Caco-2 (cell line): ENCODE results near the gene TENM4. TPM values are rescaled to one million over a fixed set of nuclear protein-coding genes. Genes with fewer than 3 reads are reported as not detected.

ENCODE experiments used
- BruUV-seq: library from RNA; stranded (reverse); fragments of 400-500 nt; replicated peaks from 2 replicates; lab custom pipeline; 2021; lab: Mats Ljungman, UMichigan
- CTCF ChIA-PET: fragments of 300-600 bp; sonication (Branson Sonifier 250); formaldehyde crosslinking; loops from one replicate; lab custom pipeline; 2022; ENCODE audit warnings: antibody characterized with exemption; lab: Charles Lee
- POLR2A ChIA-PET: fragments of 300-600 bp; sonication (Branson Sonifier 250); formaldehyde crosslinking; loops from one replicate; lab custom pipeline; 2022; ENCODE audit warnings: antibody characterized with exemption; lab: Charles Lee
- DNase-seq, 2 experiments: peaks; one replicate each; pipeline versions ENCODE4 v3.0.0 to v3.0.0-alpha.2; 2020 to 2022
- H3K27me3 ChIP-seq: replicated peaks from 2 replicates; pipeline ENCODE4 v1.6.0; 2011; ENCODE audit warnings: low read length; ENCODE audit not compliant: control insufficient read depth, insufficient read depth
- H3K36me3 ChIP-seq: 2 replicates; pipeline ENCODE4 v1.5.1; 2011; ENCODE audit warnings: low read length; ENCODE audit not compliant: control insufficient read depth, insufficient read depth
- H3K4me1 ChIP-seq: fragments of 250-450 bp; sonication (Bioruptor Pico); 2 replicates; pipeline ENCODE4 v1.5.1; 2020; ENCODE audit warnings: mild to moderate bottlenecking
- H3K4me3 ChIP-seq: 2 replicates; pipeline ENCODE4 v1.5.1; 2011; ENCODE audit warnings: low read depth, mild to moderate bottlenecking, control low read depth, low read length
- H3K9me3 ChIP-seq: fragments of 250-450 bp; sonication (Bioruptor Pico); 2 replicates; pipeline ENCODE4 v1.5.1; 2020; ENCODE audit warnings: mild to moderate bottlenecking, moderate library complexity
- H3K27ac Mint-ChIP-seq: one replicate; pipeline ENCODE4 v1.8.0; 2022; ENCODE audit warnings: mixed read lengths; ENCODE audit not compliant: unreplicated experiment
- H3K27me3 Mint-ChIP-seq: one replicate; pipeline ENCODE4 v1.8.0; 2022; ENCODE audit warnings: mixed read lengths; ENCODE audit not compliant: insufficient read depth, unreplicated experiment
- H3K36me3 Mint-ChIP-seq: one replicate; pipeline ENCODE4 v1.8.0; 2022; ENCODE audit warnings: mild to moderate bottlenecking, mixed read lengths; ENCODE audit not compliant: insufficient read depth, unreplicated experiment
- H3K4me1 Mint-ChIP-seq: one replicate; pipeline ENCODE4 v1.8.0; 2022; ENCODE audit warnings: low read depth, mixed read lengths; ENCODE audit not compliant: unreplicated experiment
- H3K4me3 Mint-ChIP-seq: one replicate; pipeline ENCODE4 v1.8.0; 2022; ENCODE audit warnings: mild to moderate bottlenecking, moderate library complexity, mixed read lengths; ENCODE audit not compliant: unreplicated experiment
- H3K9me3 Mint-ChIP-seq: one replicate; pipeline ENCODE4 v1.8.0; 2022; ENCODE audit warnings: mixed read lengths; ENCODE audit not compliant: unreplicated experiment
- CTCF ChIP-seq, 2 experiments: fragments of 200-600 bp in 1 of 2; IDR thresholded peaks; 1 replicate in 1 of 2; 2 replicates in 1 of 2; pipeline versions ENCODE4 v1.5.1 to v1.8.0; 2011 to 2022; ENCODE audit warnings: antibody characterized with exemption in 1 of 2, control low read depth in 1 of 2, inconsistent platforms in 1 of 2, low read depth in 1 of 2, low read length in 1 of 2, mild to moderate bottlenecking in 1 of 2, moderate library complexity in 1 of 2; ENCODE audit not compliant: insufficient read depth in 1 of 2, severe bottlenecking in 1 of 2, unreplicated experiment in 1 of 2
- intact Hi-C: fragments of 100-400 bp; cut with micrococcal nuclease; formaldehyde crosslinking; loops from one replicate; pipeline ENCODE4 v1.10.0; 2022; ENCODE audit not compliant: unreplicated experiment
- total RNA-seq: library from RNA; stranded (reverse); gene quantifications from 2 replicates; pipeline ENCODE4 v1.2.3, GENCODE V29; 2022

The TENM4 gene
- total RNA-seq, 1 experiment from 2014 or later: 1.1 TPM

DNA sequence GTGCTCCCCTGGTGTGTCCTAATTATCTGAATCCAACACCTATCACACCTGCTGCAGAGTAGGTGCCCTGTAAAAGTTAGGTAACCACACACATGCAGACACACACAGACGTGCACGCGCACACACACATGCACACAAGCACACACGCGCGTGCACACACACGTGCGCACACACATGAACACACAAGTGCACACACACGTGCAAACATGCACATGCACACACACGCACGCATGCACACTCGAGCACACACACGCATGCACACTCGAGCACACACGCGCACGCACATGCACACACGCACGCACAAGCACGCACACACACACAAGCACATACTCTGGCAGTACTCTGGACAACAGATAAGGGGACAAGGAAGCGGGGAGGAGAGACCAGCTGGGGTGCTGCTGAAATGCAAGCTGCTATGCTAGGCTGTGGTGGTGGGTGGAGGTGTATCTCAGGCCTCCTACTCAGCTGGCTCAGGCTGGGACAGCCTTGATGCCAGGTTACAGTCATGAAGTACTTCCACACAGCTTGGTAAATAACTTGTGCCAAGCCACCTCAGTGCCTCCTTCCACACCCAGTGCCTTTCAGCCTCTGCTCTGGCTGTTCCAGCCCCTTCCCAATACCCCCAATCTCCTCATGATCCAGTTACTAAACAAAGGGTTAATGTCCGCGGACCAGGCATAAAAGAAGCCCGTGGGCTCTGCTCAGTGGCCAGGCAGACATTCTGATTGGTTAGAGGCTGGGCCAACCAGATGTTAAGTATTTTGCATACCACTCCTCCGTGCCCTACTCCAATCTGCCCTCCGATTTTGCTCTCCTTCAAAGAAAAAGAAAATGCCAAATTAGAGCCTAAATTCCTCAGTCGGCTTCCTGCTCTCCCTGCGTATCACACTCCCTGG, 374.1 kb downstream of the TENM4 start:
- no peaks in the 10 kb centered on the region for H3K9me3 Mint-ChIP-seq
- H3K4me3 Mint-ChIP-seq: peak overlapping the region; percentile 7
- no TSS peak for BruUV-seq
- no peak for DNase-seq
- ChIA-PET CTCF (interaction anchor here (2.5 kb wide), 1 partner anchor 33 kb away, joined by 11 read pairs; no protein-coding TSS in a partner anchor), POLR2A (no interaction called here)
- Histone ChIP-seq H3K4me3 (no peak overlapping the region), H3K9me3 (no peaks in the 10 kb centered on the region), H3K36me3 (no peaks in the 10 kb centered on the region), H3K4me1 (no peaks in the 10 kb centered on the region), H3K27me3 (no peaks in the 10 kb centered on the region)
- no peak for TF ChIP-seq CTCF (IDR thresholded peaks at IDR 0.05; ENCODE audit: insufficient read depth in 1 of 2, low read depth in 1 of 2, low read length in 1 of 2, severe bottlenecking in 1 of 2, unreplicated experiment in 1 of 2)
- intact Hi-C loops: no loop called here
- no peaks in the 10 kb centered on the region for H3K27me3 Mint-ChIP-seq
- H3K27ac Mint-ChIP-seq: no peak overlapping the region
- H3K36me3 Mint-ChIP-seq: no peaks in the 10 kb centered on the region
- no peaks in the 10 kb centered on the region for H3K4me1 Mint-ChIP-seq

DNA sequence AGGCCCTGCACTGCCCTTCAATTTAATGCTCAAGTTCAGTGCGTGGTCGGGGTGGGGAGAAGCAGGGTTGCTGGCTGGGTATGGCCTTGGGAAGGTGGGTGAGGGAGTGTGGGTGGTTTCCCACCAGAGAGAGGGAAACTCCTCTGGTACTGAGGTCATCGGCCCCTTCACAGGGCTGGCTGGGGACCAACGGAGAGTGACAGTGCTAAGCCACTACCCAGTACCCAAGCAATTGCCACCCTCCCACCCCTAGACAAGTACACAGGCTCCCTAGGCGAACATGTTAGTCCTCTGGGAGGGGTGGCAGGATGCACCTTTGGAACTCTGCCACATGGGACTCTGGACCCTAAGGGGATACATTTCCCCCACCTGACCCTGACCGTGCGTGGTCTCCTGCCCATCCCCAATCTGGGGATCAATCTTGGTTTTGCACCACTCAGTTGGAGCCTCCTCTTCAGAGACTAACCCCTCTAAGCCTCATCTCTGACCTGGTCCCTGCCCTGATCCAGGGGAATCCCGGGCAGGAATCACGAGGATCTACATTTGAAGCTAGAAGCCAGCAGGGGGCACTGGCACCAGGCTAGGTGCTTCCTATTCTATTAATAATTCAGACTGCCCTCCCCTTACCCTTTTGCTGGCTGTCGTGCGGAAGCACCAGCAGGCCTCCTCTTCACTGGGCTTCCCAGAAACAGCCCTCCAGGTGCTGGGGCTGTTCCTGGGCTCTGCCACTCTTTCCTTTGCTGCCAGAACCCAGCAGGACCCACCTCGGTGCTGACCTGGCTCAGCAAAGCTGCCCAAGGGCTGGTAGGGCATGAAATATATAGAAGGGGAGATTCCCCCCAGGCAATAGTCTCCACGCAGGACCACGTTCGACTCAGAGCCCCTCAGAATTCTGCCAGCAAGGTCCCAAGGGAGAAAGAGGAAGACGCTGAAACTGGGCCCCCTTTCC, 377.7 kb downstream of the TENM4 start:
- Mint-ChIP-seq H3K36me3 (no peaks in the 10 kb centered on the region), H3K27me3 (no peaks in the 10 kb centered on the region), H3K4me1 (no peaks in the 10 kb centered on the region), H3K4me3 (no peak overlapping the region), H3K9me3 (no peaks in the 10 kb centered on the region), H3K27ac (no peak overlapping the region)
- TF ChIP-seq CTCF (IDR thresholded peaks at IDR 0.05; ENCODE audit: insufficient read depth in 1 of 2, low read depth in 1 of 2, low read length in 1 of 2, severe bottlenecking in 1 of 2, unreplicated experiment in 1 of 2): peak; percentile 72 to 81
- ChIA-PET CTCF (interaction anchor here (0.5 to 1.4 kb wide), 8 partner anchors 25 to 671 kb away, joined by 3 to 23 read pairs (median 4); no protein-coding TSS in a partner anchor), POLR2A (no interaction called here)
- DNase-seq: peak; percentile 60 to 63
- Histone ChIP-seq H3K9me3 (no peaks in the 10 kb centered on the region), H3K4me1 (no peaks in the 10 kb centered on the region), H3K4me3 (no peak overlapping the region), H3K27me3 (no peaks in the 10 kb centered on the region), H3K36me3 (no peaks in the 10 kb centered on the region)
- no TSS peak for BruUV-seq
- intact Hi-C loops: loop anchor here (1.0 to 5.0 kb wide), 4 partner anchors 24 to 199 kb away; no protein-coding TSS in a partner anchor
